Hematopoietic multipotent progenitor cell treated with erythropoietin and hydrocortisone succinate and interleukin-3 and kit ligand, for 8 days (in vitro differentiated cells): ENCODE data around the gene ANXA8.
"Not testable (repeated sequence)": the region's sequence is repeated elsewhere in the genome, so short reads cannot be mapped to it uniquely, and the experiment has no call there.

ENCODE experiments used
- DNase-seq: peaks from one replicate; pipeline ENCODE4 v3.0.0-alpha.2; 2015

ANXA8 gene

GRCh38 chr10:47462577-47463358, 21.1 kb downstream of the ANXA8 start:
- not testable (repeated sequence) for DNase-seq

GRCh38 chr10:47461261-47461687, 22.6 kb downstream of the ANXA8 start:
- DNase-seq: peak; percentile 41

- no peak for DNase-seq
Observed at GRCh38 chr10:47458466-47459154, 25.3 kb downstream of the ANXA8 start.

GRCh38 chr10:47457826-47458225, 26.1 kb downstream of the ANXA8 start:
- DNase-seq: no peak

GRCh38 chr10:47457528-47457820, 26.4 kb downstream of the ANXA8 start:
- no peak for DNase-seq

GRCh38 chr10:47456794-47457527, 27.0 kb downstream of the ANXA8 start:
- no peak for DNase-seq

GRCh38 chr10:47456079-47456785, 27.7 kb downstream of the ANXA8 start:
- DNase-seq: no peak

GRCh38 chr10:47455350-47456078, 28.4 kb downstream of the ANXA8 start:
- not testable (repeated sequence) for DNase-seq

- DNase-seq: no peak
Observed at GRCh38 chr10:47454780-47455058, 29.2 kb downstream of the ANXA8 start.

GRCh38 chr10:47454008-47454779, 29.7 kb downstream of the ANXA8 start:
- no peak for DNase-seq

- no peak for DNase-seq
Observed at GRCh38 chr10:47453141-47454007, 30.5 kb downstream of the ANXA8 start.

GRCh38 chr10:47452495-47453140, 31.3 kb downstream of the ANXA8 start:
- no peak for DNase-seq

- no peak for DNase-seq
Observed at GRCh38 chr10:47451998-47452494, 31.9 kb downstream of the ANXA8 start.

GRCh38 chr10:47451273-47451997, 32.5 kb downstream of the ANXA8 start:
- DNase-seq: no peak

- DNase-seq: no peak
Observed at GRCh38 chr10:47450442-47450841, 33.5 kb downstream of the ANXA8 start.

GRCh38 chr10:47449979-47450378, 33.9 kb downstream of the ANXA8 start:
- no peak for DNase-seq

- DNase-seq: no peak
Observed at GRCh38 chr10:47449102-47449978, 34.6 kb downstream of the ANXA8 start.

GRCh38 chr10:47447705-47448104, 36.2 kb downstream of the ANXA8 start:
- no peak for DNase-seq
